Astrocyte of the cerebellum (primary cell): ENCODE data around the gene CACNA1E.

Experiments
- DNase-seq: peaks from one replicate; pipeline ENCODE4 v3.0.0-alpha.2; 2011; ENCODE audit warnings: low read depth
- H3K4me3 ChIP-seq: 2 replicates; pipeline ENCODE4 v1.5.1; 2011; ENCODE audit warnings: mild to moderate bottlenecking, low read depth, low read length, moderate library complexity
- CTCF ChIP-seq: IDR thresholded peaks from 2 replicates; pipeline ENCODE4 v1.5.1; 2012; ENCODE audit warnings: low read length, low read depth, moderate library complexity, mild to moderate bottlenecking; ENCODE audit errors: missing control alignments
- in situ Hi-C: cut with HindIII; loops from 2 replicates; pipeline ENCODE4 v1.10.0; 2017; ENCODE audit warnings: low sequenced_read_pairs

Gene CACNA1E

GRCh38 chr1:181488866-181489265 lies 5.5 kb downstream of the CACNA1E start:
- no peak for DNase-seq
- in situ Hi-C loops, result no loop called here
- no peak for TF ChIP-seq CTCF
- H3K4me3 ChIP-seq, result no peak overlapping the region

- in situ Hi-C loops, result no loop called here
- TF ChIP-seq CTCF, result no peak
- no peak for DNase-seq
Measured at GRCh38 chr1:181490276-181490675, 7.0 kb downstream of the CACNA1E start.

GRCh38 chr1:181490740-181491712 lies 7.7 kb downstream of the CACNA1E start:
- no peak for DNase-seq
- no peak overlapping the region for H3K4me3 ChIP-seq
- TF ChIP-seq CTCF, result no peak
- in situ Hi-C loops, result no loop called here

More at GRCh38 chr1:181490276-181490675, 7.0 kb downstream of the CACNA1E start:
- no peak overlapping the region for H3K4me3 ChIP-seq

GRCh38 chr1:181493166-181493565 lies 9.8 kb downstream of the CACNA1E start:
- DNase-seq, result no peak
- TF ChIP-seq CTCF, result no peak

GRCh38 chr1:181493885-181494284 lies 10.6 kb downstream of the CACNA1E start:
- in situ Hi-C loops, result no loop called here
- H3K4me3 ChIP-seq, result no peak overlapping the region

More at GRCh38 chr1:181493166-181493565, 9.8 kb downstream of the CACNA1E start:
- H3K4me3 ChIP-seq, result no peak overlapping the region
- in situ Hi-C loops, result no loop called here

GRCh38 chr1:181496759-181497158 lies 13.4 kb downstream of the CACNA1E start:
- no peak for TF ChIP-seq CTCF
- in situ Hi-C loops, result loop anchor here (5.0 kb wide), 1 partner anchor 104 kb away; no protein-coding TSS in a partner anchor
- H3K4me3 ChIP-seq, result no peak overlapping the region
- no peak for DNase-seq

More at GRCh38 chr1:181493885-181494284, 10.6 kb downstream of the CACNA1E start:
- TF ChIP-seq CTCF, result no peak
- DNase-seq, result no peak
